GM19328 (cell line): ENCODE data around the gene DHX29.

ENCODE experiments used
- ATAC-seq: cut with Tn5 transposase; IDR thresholded peaks from one replicate; pipeline ENCODE4 v1.9.1; 2021; ENCODE audit warnings: mild to moderate bottlenecking, moderate library complexity; ENCODE audit not compliant: unreplicated experiment

DHX29 gene, protein sequence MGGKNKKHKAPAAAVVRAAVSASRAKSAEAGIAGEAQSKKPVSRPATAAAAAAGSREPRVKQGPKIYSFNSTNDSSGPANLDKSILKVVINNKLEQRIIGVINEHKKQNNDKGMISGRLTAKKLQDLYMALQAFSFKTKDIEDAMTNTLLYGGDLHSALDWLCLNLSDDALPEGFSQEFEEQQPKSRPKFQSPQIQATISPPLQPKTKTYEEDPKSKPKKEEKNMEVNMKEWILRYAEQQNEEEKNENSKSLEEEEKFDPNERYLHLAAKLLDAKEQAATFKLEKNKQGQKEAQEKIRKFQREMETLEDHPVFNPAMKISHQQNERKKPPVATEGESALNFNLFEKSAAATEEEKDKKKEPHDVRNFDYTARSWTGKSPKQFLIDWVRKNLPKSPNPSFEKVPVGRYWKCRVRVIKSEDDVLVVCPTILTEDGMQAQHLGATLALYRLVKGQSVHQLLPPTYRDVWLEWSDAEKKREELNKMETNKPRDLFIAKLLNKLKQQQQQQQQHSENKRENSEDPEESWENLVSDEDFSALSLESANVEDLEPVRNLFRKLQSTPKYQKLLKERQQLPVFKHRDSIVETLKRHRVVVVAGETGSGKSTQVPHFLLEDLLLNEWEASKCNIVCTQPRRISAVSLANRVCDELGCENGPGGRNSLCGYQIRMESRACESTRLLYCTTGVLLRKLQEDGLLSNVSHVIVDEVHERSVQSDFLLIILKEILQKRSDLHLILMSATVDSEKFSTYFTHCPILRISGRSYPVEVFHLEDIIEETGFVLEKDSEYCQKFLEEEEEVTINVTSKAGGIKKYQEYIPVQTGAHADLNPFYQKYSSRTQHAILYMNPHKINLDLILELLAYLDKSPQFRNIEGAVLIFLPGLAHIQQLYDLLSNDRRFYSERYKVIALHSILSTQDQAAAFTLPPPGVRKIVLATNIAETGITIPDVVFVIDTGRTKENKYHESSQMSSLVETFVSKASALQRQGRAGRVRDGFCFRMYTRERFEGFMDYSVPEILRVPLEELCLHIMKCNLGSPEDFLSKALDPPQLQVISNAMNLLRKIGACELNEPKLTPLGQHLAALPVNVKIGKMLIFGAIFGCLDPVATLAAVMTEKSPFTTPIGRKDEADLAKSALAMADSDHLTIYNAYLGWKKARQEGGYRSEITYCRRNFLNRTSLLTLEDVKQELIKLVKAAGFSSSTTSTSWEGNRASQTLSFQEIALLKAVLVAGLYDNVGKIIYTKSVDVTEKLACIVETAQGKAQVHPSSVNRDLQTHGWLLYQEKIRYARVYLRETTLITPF (N-terminal part only)

DNA sequence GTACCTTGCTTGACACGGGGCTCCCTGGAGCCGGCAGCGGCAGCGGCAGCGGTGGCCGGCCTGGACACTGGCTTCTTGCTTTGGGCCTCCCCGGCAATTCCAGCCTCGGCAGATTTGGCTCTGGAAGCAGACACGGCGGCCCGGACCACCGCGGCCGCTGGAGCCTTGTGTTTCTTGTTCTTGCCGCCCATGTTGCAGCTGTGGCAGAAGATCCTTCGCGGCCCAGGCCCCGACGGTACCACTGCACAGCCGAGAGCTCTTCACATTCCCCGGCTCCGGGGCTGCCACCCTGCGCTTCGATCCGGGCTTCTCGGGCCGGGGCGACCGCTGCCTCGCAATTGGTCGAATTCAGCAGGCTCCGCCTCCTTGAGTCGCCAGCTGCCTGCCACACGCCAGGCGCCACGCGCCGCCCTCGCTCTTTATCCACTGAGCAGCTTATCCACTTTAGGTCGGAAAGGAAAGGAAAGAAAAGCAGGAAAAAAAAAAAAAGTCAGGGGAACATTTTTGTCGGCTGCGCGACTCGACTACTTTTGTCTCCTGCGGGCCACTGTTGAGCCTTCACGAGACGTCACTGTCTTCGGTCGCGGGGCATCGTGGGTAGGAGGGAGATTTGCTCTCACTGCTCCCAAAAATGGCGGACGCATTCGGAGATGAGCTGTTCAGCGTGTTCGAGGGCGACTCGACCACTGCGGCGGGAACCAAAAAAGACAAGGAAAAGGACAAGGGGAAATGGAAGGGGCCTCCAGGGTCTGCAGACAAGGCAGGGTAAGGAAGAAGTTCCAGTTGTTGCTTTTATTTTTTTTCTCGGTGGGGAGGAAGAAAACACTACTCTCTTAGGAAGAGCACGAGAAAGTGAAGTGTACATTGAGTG, at the start of gene DHX29, which contains the start of gene MTREX:
TSS of gene DHX29 (minus strand) at position 312 of the 871 bp plus-strand sequence. CDS start at position 191, 121 bp downstream.
TSS of gene MTREX (plus strand) at position 607 of the 871 bp plus-strand sequence. CDS start at position 632, 25 bp downstream.
- ATAC-seq = peak; percentile 86

DNA sequence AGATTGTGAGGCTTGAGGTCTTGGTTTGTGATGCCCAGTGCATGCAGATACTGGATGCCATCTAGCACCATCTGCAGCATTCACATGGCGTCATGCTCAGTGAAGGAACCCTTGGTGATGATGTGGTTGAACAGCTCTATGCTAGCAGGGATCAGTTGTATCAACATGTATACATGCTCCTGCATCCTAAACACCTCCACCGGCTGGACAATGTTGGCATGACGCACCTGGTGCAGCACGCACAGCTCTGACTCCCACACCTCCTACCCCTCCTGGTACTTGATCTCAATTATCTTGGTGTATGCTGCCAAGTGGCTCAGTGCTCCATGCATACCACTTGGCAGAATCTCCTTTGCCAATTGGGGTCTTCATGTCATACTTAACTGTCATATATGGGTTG, 49.4 kb upstream of the DHX29 start:
- no peak for ATAC-seq

DNA sequence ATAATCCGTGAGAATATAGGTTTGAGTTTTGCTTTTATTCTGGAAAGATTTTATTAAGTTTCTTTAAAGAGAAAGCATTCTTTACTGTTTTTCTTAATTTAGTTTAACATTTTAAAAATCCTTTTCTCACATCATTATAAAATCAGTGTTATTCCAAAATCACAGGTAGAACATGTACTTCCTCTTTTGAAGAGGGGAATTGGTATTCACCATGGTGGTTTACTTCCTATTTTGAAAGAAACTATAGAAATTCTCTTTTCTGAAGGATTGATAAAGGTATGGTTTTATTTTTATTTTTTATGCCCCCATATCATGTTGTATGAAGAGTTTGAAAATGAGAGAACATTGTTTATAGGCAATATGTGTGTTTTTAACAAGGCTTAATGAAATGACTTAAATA, 43.3 kb upstream of the DHX29 start:
- ATAC-seq = no peak

- ATAC-seq = no peak
These were observed 40.3 kb upstream of the DHX29 start for GRCh38 chr5:55347786-55348185.

DNA sequence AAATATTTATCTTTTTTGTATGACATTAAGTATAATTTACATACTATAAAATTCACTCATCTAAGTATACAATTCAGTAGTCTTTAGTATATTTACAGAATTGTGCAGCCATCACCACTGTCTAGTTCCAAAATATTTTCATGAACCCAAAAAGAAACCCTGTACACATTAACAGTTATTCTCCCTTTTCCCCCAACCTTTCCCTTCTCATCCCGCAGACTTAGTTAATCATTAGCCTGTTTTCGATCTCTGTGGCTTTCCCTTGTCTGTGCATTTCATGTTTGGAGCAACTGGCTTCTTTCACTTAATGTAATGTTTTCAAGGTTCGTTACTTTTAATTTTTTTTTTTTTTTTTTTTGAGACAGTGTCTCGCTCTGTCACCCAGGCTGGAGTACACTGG, 37.8 kb upstream of the DHX29 start:
- no peak for ATAC-seq

DNA sequence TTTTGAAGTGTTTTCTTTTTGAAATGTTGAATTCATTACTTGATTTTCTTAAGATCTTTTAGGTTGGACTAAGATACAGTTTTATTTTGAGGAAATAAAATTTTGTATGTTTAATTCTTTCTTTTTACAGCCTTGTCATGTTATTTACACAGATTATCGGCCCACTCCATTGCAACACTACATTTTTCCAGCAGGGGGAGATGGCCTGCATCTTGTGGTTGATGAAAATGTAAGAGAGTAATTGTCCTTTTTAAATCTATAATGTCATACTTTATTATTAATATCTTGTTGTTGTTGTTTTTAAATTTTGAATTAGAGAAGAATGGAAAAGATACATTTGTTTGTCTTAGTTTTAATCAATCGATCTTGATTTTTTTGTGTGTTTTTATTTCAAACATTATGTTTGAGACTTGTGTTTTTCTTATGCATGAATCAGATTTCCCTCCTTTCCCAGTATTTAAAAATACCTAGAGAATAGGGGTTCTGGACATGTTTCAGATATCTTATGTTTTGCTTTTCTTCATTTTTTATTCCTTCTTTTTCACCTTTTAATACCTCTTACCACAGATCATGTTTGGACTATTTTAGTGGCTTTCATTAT, 37.0 kb upstream of the DHX29 start:
- ATAC-seq = no peak

- no peak for ATAC-seq
These were observed 36.1 kb upstream of the DHX29 start for GRCh38 chr5:55343609-55344008.

DNA sequence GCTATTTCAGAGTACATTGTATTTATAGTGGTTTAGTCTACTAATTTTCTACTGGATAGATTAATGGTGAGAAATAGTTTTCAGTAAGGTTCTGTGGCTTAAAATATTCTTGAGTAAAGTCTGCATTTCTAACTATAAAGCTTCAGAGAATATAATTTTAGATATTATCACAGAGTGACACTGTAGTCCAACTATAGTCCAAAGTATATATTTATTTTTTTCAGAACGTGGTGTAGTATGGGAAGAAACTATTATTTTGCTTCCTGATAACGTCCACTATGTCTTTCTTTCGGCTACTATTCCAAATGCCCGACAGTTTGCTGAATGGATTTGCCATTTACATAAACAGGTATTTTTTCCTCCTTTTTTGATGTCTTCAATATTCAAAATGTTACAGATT, 35.6 kb upstream of the DHX29 start:
- ATAC-seq = no peak

DNA sequence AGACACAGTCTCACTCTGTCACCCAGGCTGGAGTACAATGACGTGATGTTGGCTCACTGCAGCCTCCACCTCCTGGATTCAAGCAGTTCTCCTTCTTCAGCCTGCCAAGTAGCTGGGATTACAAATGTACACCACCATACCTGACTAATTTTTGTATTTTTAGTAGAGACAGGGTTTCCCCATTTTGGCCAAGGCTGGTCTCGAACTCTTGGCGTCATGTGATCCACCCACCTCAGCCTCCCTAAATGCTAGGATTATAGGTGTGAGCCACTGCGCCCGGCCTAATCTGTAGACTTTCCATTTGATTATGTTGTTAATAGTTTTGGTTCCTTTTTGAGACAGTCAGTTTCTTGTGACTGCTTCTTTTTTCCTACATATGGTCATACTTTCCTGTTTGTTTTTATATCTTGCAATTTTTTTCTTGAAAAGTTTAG, 31.3 kb upstream of the DHX29 start:
- peak; percentile 47 for ATAC-seq

- no peak for ATAC-seq
These were observed 30.7 kb upstream of the DHX29 start for GRCh38 chr5:55338092-55338613.

- no peak for ATAC-seq
These were observed 26.3 kb upstream of the DHX29 start for GRCh38 chr5:55333811-55334210.

DNA sequence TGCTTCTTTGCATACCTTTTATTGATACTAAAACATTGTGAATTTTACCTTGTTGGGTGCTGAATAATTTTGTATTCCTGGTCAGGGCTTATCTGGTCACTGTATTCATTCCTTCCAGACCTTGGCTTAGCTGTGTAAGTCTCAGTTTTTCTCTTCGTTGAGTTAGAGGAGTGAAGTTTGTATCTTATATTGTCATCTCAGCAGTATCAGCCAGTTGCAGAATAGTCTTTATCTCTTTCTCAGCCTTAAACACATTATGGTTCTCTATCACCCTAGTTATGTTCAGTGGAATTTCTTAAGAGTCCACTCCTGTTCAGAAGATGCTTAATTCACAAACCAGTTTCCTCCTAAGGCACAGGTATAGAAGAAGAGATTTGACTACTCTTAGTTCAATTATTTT, 25.5 kb upstream of the DHX29 start:
- no peak for ATAC-seq

DNA sequence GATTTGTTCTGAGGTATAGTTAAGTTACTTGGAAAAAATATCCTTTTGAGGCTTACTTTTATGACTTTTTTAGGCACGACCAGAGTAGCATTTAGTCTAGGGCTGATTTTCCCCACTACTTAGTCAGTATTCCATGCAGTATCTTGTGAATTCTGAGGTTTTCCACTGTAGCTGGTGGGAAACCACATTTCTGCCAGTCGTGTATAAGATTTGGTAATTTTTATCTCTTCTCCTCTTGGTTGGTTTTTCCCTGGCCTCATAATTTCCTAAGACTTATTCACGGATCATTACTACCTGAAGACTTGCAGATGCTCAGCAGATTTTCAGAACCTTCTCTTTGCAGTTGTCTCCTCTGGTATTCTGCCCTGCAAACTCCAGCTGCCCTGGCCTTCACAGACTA, 23.8 kb upstream of the DHX29 start:
- ATAC-seq = no peak

- no peak for ATAC-seq
These were observed 19.8 kb upstream of the DHX29 start for GRCh38 chr5:55327281-55327680.

GRCh38 chr5:55325621-55326020, 18.1 kb upstream of the DHX29 start:
- no peak for ATAC-seq

- ATAC-seq = no peak
These were observed 17.4 kb upstream of the DHX29 start for GRCh38 chr5:55324815-55325418.

DNA sequence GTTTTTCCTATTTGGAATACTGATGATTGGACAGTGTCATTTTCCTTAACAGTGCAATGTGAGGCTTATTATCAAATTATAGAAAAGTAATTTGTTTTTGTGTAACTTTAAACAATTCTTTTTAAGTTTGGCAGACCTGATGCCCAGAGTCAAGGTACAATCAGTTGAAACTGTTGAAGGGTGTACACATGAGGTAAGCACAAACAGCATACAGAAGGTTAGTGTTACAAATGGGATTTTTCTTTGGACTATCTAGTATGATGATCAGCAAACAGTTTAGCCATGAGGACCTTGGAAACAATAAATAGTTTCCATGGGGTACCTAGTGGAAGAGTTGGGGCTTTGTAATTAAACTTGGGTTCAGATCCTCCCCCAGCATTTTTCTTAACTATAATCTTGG, 16.5 kb upstream of the DHX29 start:
- ATAC-seq = no peak

GRCh38 chr5:55320571-55320970, 13.1 kb upstream of the DHX29 start:
- no peak for ATAC-seq

DNA sequence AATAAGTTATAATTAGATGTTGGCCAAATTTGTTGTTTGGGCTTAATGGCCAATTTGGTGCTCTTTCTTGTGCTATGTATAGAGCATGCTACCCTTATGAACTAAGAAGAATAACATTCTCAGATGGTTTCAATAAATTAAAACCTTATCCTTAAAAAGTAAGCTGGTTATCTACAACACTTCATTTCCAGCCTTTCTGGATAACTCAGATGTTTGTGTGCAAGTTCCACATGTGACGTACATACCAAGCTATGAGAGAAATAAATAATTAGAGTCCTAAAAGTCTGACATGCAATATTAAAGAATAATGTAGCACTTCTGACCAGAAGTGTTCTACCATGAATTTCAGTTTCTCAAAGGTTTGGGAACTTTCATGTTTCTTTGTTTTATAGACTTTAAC, 12.0 kb upstream of the DHX29 start:
- no peak for ATAC-seq
